GM12878 (cell line): ENCODE results near the gene SLC22A6. TPM values are rescaled to one million over a fixed set of nuclear protein-coding genes. Genes with fewer than 3 reads are reported as not detected.

ENCODE experiments used
- ATAC-seq: fragments of 200-7000 bp; cut with Tn5 transposase; 3 replicates; pipeline ENCODE4 v1.9.1; 2020; ENCODE audit warnings: mild to moderate bottlenecking, moderate library complexity
- BruUV-seq: library from RNA; stranded (reverse); fragments of 400-500 nt; replicated peaks from 2 replicates; lab custom pipeline; 2021; lab: Mats Ljungman, UMichigan
- CTCF ChIA-PET: fragments of 300-600 bp; sonication (Branson Sonifier 250); formaldehyde crosslinking; extraction: SDS; loops from one replicate; lab custom pipeline; 2021; ENCODE audit warnings: inconsistent platforms; lab: Yijun Ruan, JAX
- POLR2A ChIA-PET: fragments of 350-600 bp; formaldehyde crosslinking; extraction: SDS; loops from one replicate; lab custom pipeline; 2021; ENCODE audit warnings: inconsistent platforms; lab: Charles Lee
- RAD21 ChIA-PET: fragments of 300-600 bp; sonication (Branson Sonifier 250); formaldehyde crosslinking; loops from one replicate; lab custom pipeline; 2023; ENCODE audit warnings: antibody characterized with exemption; ENCODE audit not compliant: unreplicated experiment; lab: Charles Lee
- SMC1A ChIA-PET: fragments of 300-600 bp; sonication (Branson Sonifier 250); formaldehyde crosslinking; loops from one replicate; lab custom pipeline; 2023; ENCODE audit not compliant: unreplicated experiment, uncharacterized antibody; lab: Charles Lee
- DNase-seq: peaks from one replicate; pipeline ENCODE4 v3.0.0-alpha.2; 2011; ENCODE audit warnings: low read depth, low spot score
- FAIRE-seq: peaks from 3 replicates; lab custom pipeline; 2011; peaks lifted over from hg19 to GRCh38; lab: Jason Lieb, UNC
- H2AFZ ChIP-seq: 2 replicates; pipeline ENCODE4 v1.6.0; 2011; ENCODE audit warnings: low read depth, low read length, control low read depth; ENCODE audit not compliant: control insufficient read depth
- H3K27ac ChIP-seq: 2 replicates; pipeline ENCODE4 v1.5.1; 2011; ENCODE audit warnings: control low read depth; ENCODE audit not compliant: control insufficient read depth, insufficient read depth
- H3K27me3 ChIP-seq, 2 experiments: replicated peaks in 1 of 2; 2 replicates each; pipeline versions ENCODE4 v1.6.0 to v1.6.1; 2011; ENCODE audit warnings: low read length in 1 of 2; ENCODE audit not compliant: control insufficient read depth in 2 of 2, insufficient read depth in 2 of 2
- H3K36me3 ChIP-seq, 2 experiments: 2 replicates each; pipeline ENCODE4 v1.5.1; 2011; ENCODE audit warnings: low read length in 1 of 2; ENCODE audit not compliant: control insufficient read depth in 2 of 2, insufficient read depth in 2 of 2
- H3K4me1 ChIP-seq: 2 replicates; pipeline ENCODE4 v1.6.1; 2011; ENCODE audit warnings: mild to moderate bottlenecking, low read length, moderate library complexity, mixed read lengths; ENCODE audit not compliant: control insufficient read depth, insufficient read depth
- H3K4me2 ChIP-seq: 2 replicates; pipeline ENCODE4 v1.6.0; 2011; ENCODE audit warnings: control low read depth; ENCODE audit not compliant: control insufficient read depth, insufficient read depth
- H3K4me3 ChIP-seq: fragments of 200-600 bp; sonication (generic); 2 replicates; pipeline ENCODE4 v1.5.1; 2016
- H3K79me2 ChIP-seq: 2 replicates; pipeline ENCODE4 v1.6.0; 2011; ENCODE audit warnings: low read length; ENCODE audit not compliant: control insufficient read depth, insufficient read depth
- H3K9ac ChIP-seq: 2 replicates; pipeline ENCODE4 v1.8.0; 2011; ENCODE audit warnings: low read length, control low read depth, mixed read lengths; ENCODE audit not compliant: control insufficient read depth, insufficient read depth
- H3K9me3 ChIP-seq: replicated peaks from 3 replicates; pipeline ENCODE4 v1.5.1; 2011; ENCODE audit warnings: mild to moderate bottlenecking, low read length; ENCODE audit not compliant: control insufficient read depth, insufficient read depth
- H4K20me1 ChIP-seq: 2 replicates; pipeline ENCODE4 v1.6.0; 2011; ENCODE audit not compliant: control insufficient read depth, insufficient read depth
- BACH1 ChIP-seq: fragments of 450-650 bp; IDR thresholded peaks from 2 replicates; pipeline ENCODE4 v1.6.1; 2017; ENCODE audit warnings: mild to moderate bottlenecking, borderline replicate concordance
- EP300 ChIP-seq, 2 experiments: fragments of 150-350 bp in 1 of 2; IDR thresholded peaks; 2 replicates each; pipeline ENCODE4 v1.6.1; 2011 to 2012; ENCODE audit warnings: low read depth in 2 of 2, low read length in 2 of 2, borderline replicate concordance in 1 of 2, improper control_type of control experiment in 1 of 2, inconsistent platforms in 1 of 2; ENCODE audit not compliant: control insufficient read depth in 1 of 2
- ETV6 ChIP-seq, 2 experiments: fragments of 450-650 bp in 1 of 2; IDR thresholded peaks in 1 of 2; conservative IDR thresholded peaks in 1 of 2; 2 replicates each; pipeline ENCODE4 v1.6.1; 2014; ENCODE audit warnings: antibody characterized with exemption in 1 of 2, borderline replicate concordance in 1 of 2, low read depth in 1 of 2, mild to moderate bottlenecking in 1 of 2, moderate library complexity in 1 of 2
- IRF4 ChIP-seq: IDR thresholded peaks from 2 replicates; pipeline ENCODE4 v1.6.1; 2011; ENCODE audit warnings: low read depth, low read length
- LARP7 ChIP-seq: fragments of 450-650 bp; IDR thresholded peaks from 2 replicates; pipeline ENCODE4 v1.6.1; 2017; ENCODE audit warnings: mild to moderate bottlenecking
- PBX3 ChIP-seq: IDR thresholded peaks from 2 replicates; pipeline ENCODE4 v1.6.1; 2011; ENCODE audit warnings: mild to moderate bottlenecking, low read depth, low read length, moderate library complexity; ENCODE audit not compliant: insufficient replicate concordance
- PML ChIP-seq: IDR thresholded peaks from 2 replicates; pipeline ENCODE4 v1.6.1; 2012; ENCODE audit warnings: low read length, inconsistent platforms
- RFX5 ChIP-seq: IDR thresholded peaks from 2 replicates; pipeline ENCODE4 v1.6.1; 2011; ENCODE audit warnings: low read depth, low read length, improper control_type of control experiment
- SIX5 ChIP-seq: IDR thresholded peaks from 2 replicates; pipeline ENCODE4 v1.6.1; 2011; ENCODE audit warnings: mild to moderate bottlenecking, low read depth, low read length, moderate library complexity; ENCODE audit not compliant: severe bottlenecking
- TCF7 ChIP-seq: IDR thresholded peaks from 2 replicates; pipeline ENCODE4 v1.6.1; 2014; ENCODE audit warnings: antibody characterized with exemption, borderline replicate concordance
- ZBTB11 ChIP-seq: fragments of 450-650 bp; formaldehyde crosslinking; IDR thresholded peaks from 2 replicates; pipeline ENCODE4 v1.5.0; 2022; ENCODE audit warnings: mild to moderate bottlenecking, missing genetic modification characterization
- WGBS: methylation state at CpG from one replicate; pipeline ENCODE4 v1.1.6; 2016; ENCODE audit warnings: low lambda C conversion rate; ENCODE audit not compliant: insufficient replicate concordance, insufficient coverage; ENCODE audit errors: missing lambda C conversion rate; 5-methylcytosine and 5-hydroxymethylcytosine counted together
- in situ Hi-C: fragments of 300-500 bp; cut with MboI; formaldehyde crosslinking; loops from 9 replicates; pipeline ENCODE4 v1.14.3; 2018; ENCODE audit warnings: mixed read lengths
- intact Hi-C: fragments of 100-400 bp; cut with micrococcal nuclease; formaldehyde crosslinking; loops from one replicate; pipeline ENCODE4 v1.14.2; 2022; ENCODE audit not compliant: unreplicated experiment
- polyA plus RNA-seq, 11 experiments: library from polyadenylated mRNA; depleted of rRNA in 4 of 11; unstranded in 6 of 11; stranded (reverse) in 5 of 11; fragments of >200 nt; fragmentation: Nextera tagmentation in 4 of 11; fragmentation: Illumina TruSeq in 1 of 11; extraction: Ambion mirVana in 4 of 11; extraction: Trizol in 1 of 11; gene quantifications; 1 replicate in 1 of 11; 2 replicates in 10 of 11; pipeline versions ENCODE4 v1.2.1 to v1.2.3, GENCODE V29; 2011 to 2016; ENCODE audit warnings: inconsistent platforms in 2 of 11, missing spikeins in 2 of 11, low read depth in 1 of 11
- total RNA-seq, 4 experiments: library from RNA; depleted of rRNA in 3 of 4; stranded (reverse); fragments of >200 nt in 3 of 4; fragmentation: Illumina TruSeq in 1 of 4; extraction: Trizol in 1 of 4; gene quantifications; 2 replicates each; pipeline versions ENCODE4 v1.2.1 to v1.2.3, GENCODE V29; 2013 to 2021
- TF ChIP-seq, protein P1 (sequence below): fragments of 450-650 bp; IDR thresholded peaks from 2 replicates; pipeline ENCODE4 v1.6.1; 2016; ENCODE audit warnings: mild to moderate bottlenecking
- TF ChIP-seq, protein P2 (sequence below): fragments of 150-350 bp; IDR thresholded peaks from 2 replicates; pipeline ENCODE4 v1.6.1; 2016; ENCODE audit warnings: low read depth, low read length

The SLC22A6 gene
- total and polyA plus RNA-seq, 10 of the 15 experiments (the other 5 are each of a cell fraction or from before 2014, with no cell fraction given), result not detected

DNA sequence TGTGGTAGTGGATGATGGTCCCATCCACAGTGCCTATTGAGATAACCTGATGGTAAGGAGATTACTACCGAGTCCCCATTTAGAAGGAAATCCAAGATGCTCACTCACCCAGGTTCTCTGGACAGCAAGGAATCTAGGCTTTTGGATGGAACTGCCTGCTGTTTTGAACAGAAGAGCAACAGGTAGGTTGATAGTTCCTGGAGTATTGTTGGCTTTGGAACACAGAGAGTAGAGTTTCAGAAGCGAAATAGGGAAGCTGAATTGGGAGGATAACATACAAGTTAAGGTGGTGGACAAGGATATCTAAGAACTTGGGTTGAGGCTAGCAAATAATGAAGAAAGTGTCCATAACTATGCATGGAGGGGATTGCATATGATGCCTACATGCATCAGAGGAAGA is 27.6 kb downstream of the SLC22A6 start (continued):
- TF ChIP-seq, protein P1, sequence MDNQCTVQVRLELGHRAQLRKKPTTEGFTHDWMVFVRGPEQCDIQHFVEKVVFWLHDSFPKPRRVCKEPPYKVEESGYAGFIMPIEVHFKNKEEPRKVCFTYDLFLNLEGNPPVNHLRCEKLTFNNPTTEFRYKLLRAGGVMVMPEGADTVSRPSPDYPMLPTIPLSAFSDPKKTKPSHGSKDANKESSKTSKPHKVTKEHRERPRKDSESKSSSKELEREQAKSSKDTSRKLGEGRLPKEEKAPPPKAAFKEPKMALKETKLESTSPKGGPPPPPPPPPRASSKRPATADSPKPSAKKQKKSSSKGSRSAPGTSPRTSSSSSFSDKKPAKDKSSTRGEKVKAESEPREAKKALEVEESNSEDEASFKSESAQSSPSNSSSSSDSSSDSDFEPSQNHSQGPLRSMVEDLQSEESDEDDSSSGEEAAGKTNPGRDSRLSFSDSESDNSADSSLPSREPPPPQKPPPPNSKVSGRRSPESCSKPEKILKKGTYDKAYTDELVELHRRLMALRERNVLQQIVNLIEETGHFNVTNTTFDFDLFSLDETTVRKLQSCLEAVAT, result no peak
- TF ChIP-seq, all 136 proteins: peak for 0

- H3K4me2 ChIP-seq, result no peak overlapping the region
- no peak overlapping the region for H3K27ac ChIP-seq
- ChIA-PET POLR2A (no interaction called here), CTCF (no interaction called here), SMC1A (no interaction called here), RAD21 (no interaction called here)
- FAIRE-seq (no peak), ATAC-seq (no peak), DNase-seq (no peak)
- BruUV-seq, result no TSS peak
- intact Hi-C loops (no loop called here), in situ Hi-C loops (no loop called here)
- 41% methylated on average over 5 of the region's 5 CpGs for WGBS
- H3K27me3 ChIP-seq, result no peaks in the 10 kb centered on the region
- H3K79me2 ChIP-seq, result no peaks in the 10 kb centered on the region
- H3K4me1 ChIP-seq, result no peaks in the 10 kb centered on the region
- no peak overlapping the region for H3K4me3 ChIP-seq
- H2AFZ ChIP-seq, result no peak overlapping the region
- H3K36me3 ChIP-seq, result no peaks in the 10 kb centered on the region
- H3K9ac ChIP-seq, result no peak overlapping the region
- no peaks in the 10 kb centered on the region for H3K9me3 ChIP-seq
- H4K20me1 ChIP-seq, result no peaks in the 10 kb centered on the region
- TF ChIP-seq PML, result no peak
- TF ChIP-seq LARP7, result no peak
- TF ChIP-seq IRF4, result no peak
- TF ChIP-seq ETV6 (conservative IDR thresholded peaks at IDR 0.05 in 1 of 2, IDR thresholded peaks at IDR 0.05 in 1 of 2; ENCODE audit: borderline replicate concordance in 1 of 2, low read depth in 1 of 2), result no peak
- TF ChIP-seq PBX3, result no peak
- no peak for TF ChIP-seq EP300 (IDR thresholded peaks at IDR 0.05; ENCODE audit: borderline replicate concordance in 1 of 2, control insufficient read depth in 1 of 2, low read depth in 2 of 2, low read length in 2 of 2)
- TF ChIP-seq TCF7, result no peak
- no peak for TF ChIP-seq ZBTB11 (CRISPR knock-in tag)
- TF ChIP-seq BACH1, result no peak
- TF ChIP-seq SIX5, result no peak
- TF ChIP-seq, protein P2, sequence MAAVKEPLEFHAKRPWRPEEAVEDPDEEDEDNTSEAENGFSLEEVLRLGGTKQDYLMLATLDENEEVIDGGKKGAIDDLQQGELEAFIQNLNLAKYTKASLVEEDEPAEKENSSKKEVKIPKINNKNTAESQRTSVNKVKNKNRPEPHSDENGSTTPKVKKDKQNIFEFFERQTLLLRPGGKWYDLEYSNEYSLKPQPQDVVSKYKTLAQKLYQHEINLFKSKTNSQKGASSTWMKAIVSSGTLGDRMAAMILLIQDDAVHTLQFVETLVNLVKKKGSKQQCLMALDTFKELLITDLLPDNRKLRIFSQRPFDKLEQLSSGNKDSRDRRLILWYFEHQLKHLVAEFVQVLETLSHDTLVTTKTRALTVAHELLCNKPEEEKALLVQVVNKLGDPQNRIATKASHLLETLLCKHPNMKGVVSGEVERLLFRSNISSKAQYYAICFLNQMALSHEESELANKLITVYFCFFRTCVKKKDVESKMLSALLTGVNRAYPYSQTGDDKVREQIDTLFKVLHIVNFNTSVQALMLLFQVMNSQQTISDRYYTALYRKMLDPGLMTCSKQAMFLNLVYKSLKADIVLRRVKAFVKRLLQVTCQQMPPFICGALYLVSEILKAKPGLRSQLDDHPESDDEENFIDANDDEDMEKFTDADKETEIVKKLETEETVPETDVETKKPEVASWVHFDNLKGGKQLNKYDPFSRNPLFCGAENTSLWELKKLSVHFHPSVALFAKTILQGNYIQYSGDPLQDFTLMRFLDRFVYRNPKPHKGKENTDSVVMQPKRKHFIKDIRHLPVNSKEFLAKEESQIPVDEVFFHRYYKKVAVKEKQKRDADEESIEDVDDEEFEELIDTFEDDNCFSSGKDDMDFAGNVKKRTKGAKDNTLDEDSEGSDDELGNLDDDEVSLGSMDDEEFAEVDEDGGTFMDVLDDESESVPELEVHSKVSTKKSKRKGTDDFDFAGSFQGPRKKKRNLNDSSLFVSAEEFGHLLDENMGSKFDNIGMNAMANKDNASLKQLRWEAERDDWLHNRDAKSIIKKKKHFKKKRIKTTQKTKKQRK, result no peak
- TF ChIP-seq RFX5, result no peak
These were observed 30.3 kb downstream of the SLC22A6 start for GRCh38 chr11:62954478-62954877.
